CD4-positive, alpha-beta T cell (primary cell): ENCODE data around the gene DIS3L2. TPM values are rescaled to one million over a fixed set of nuclear protein-coding genes. Genes with fewer than 3 reads are reported as not detected.

Source experiments
- ATAC-seq: fragments of 200-7000 bp; cut with Tn5 transposase; one replicate; pipeline ENCODE4 v1.10.0; 2022; ENCODE audit warnings: mild to moderate bottlenecking; ENCODE audit not compliant: poor library complexity
- CTCF ChIA-PET: fragments of 350-600 bp; sonication (Branson Sonifier 250); formaldehyde crosslinking; loops from one replicate; lab custom pipeline; 2021; ENCODE audit warnings: antibody characterized with exemption, inconsistent platforms; lab: Charles Lee
- POLR2A ChIA-PET: fragments of 350-600 bp; sonication (Branson Sonifier 250); formaldehyde crosslinking; loops from one replicate; lab custom pipeline; 2021; ENCODE audit warnings: antibody characterized with exemption, inconsistent platforms; lab: Charles Lee
- DNase-seq, 14 experiments: peaks; one replicate each; pipeline ENCODE4 v3.0.0-alpha.2; 2013 to 2020; ENCODE audit warnings: mixed read lengths in 2 of 14
- H3K27ac ChIP-seq, 2 donors: one replicate each; pipeline versions ENCODE4 v1.5.1 to v1.7.0; 2013; ENCODE audit warnings: low read length in 2 of 2, low read depth in 1 of 2, mild to moderate bottlenecking in 1 of 2
- H3K27me3 ChIP-seq, 2 experiments: 1 replicate in 1 of 2; 2 replicates in 1 of 2; pipeline versions ENCODE4 v1.6.1 to v1.7.0; 2013; ENCODE audit warnings: low read length in 2 of 2, control low read depth in 1 of 2, mild to moderate bottlenecking in 1 of 2, moderate library complexity in 1 of 2; ENCODE audit not compliant: insufficient read depth in 2 of 2, control insufficient read depth in 1 of 2
- H3K36me3 ChIP-seq: one replicate; pipeline ENCODE4 v1.6.1; 2013; ENCODE audit warnings: low read length, control low read depth; ENCODE audit not compliant: insufficient read depth
- H3K4me1 ChIP-seq: one replicate; pipeline ENCODE4 v1.6.1; 2013; ENCODE audit warnings: low read length, control low read depth; ENCODE audit not compliant: insufficient read depth
- H3K4me3 ChIP-seq: one replicate; pipeline ENCODE4 v1.5.1; 2013; ENCODE audit warnings: mild to moderate bottlenecking, low read length, moderate library complexity
- H3K9me3 ChIP-seq, 2 experiments: 1 replicate in 1 of 2; 2 replicates in 1 of 2; pipeline versions ENCODE4 v1.6.1 to v1.7.0; 2013; ENCODE audit warnings: low read length in 2 of 2, mild to moderate bottlenecking in 2 of 2, control low read depth in 1 of 2, moderate library complexity in 1 of 2; ENCODE audit not compliant: control insufficient read depth in 1 of 2, insufficient read depth in 1 of 2
- H3K27ac Mint-ChIP-seq: one replicate; pipeline ENCODE4 v1.8.0; 2020; ENCODE audit warnings: mixed read lengths
- H3K27me3 Mint-ChIP-seq: one replicate; pipeline ENCODE4 v1.8.0; 2021; ENCODE audit warnings: mixed read lengths
- H3K36me3 Mint-ChIP-seq: one replicate; pipeline ENCODE4 v1.8.0; 2021; ENCODE audit warnings: low read depth, mixed read lengths
- H3K4me1 Mint-ChIP-seq: one replicate; pipeline ENCODE4 v1.8.0; 2021; ENCODE audit warnings: low read depth, mixed read lengths
- H3K4me3 Mint-ChIP-seq: one replicate; pipeline ENCODE4 v1.8.0; 2020; ENCODE audit warnings: mild to moderate bottlenecking, mixed read lengths
- H3K9me3 Mint-ChIP-seq: one replicate; pipeline ENCODE4 v1.8.0; 2020; ENCODE audit warnings: mixed read lengths
- intact Hi-C, 2 experiments: fragments of 100-400 bp; cut with DNase I in 1 of 2; cut with micrococcal nuclease in 1 of 2; formaldehyde crosslinking; loops; one replicate each; pipeline versions ENCODE4 v1.15.1 to v1.9.0; 2023 to 2025; cut with DNase I, micrococcal nuclease
- total RNA-seq, 174 experiments: library from RNA in 2 of 174; stranded (reverse) in 2 of 174; gene quantifications; one replicate each; pipeline ENCODE4 v1.2.3 and lab custom pipeline; 2021 to 2026
- TF ChIP-seq, protein P1 (sequence below): fragments of 200-600 bp; IDR thresholded peaks from one replicate; pipeline ENCODE4 v1.8.0; 2022; ENCODE audit warnings: antibody characterized with exemption, mild to moderate bottlenecking

The DIS3L2 gene
- total RNA-seq, 2 experiments from 2014 or later = 59.8 to 62.9 TPM

DNA sequence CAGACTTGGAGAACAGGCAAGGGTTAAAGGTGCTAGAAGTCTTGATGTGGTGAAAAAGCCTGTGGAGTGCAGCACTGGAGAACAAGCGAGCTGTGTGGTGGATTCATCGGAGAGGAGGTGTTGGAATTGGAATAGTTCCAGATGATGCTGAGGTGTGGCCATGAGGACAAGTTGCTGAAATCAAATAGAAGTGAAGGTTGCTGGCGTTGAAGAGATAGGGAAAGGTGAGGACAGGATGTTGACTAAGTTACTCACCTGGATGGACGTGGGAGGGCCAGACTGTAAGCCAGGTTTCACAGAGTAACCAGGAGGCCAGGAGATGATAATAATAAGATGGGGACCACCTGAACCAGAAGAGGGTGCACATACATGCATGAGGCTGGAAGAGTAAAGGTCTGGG is 173.4 kb downstream of the DIS3L2 start:
- DNase-seq (no peak), ATAC-seq (no peak)
- Mint-ChIP-seq H3K27ac (peak overlapping the region; percentile 85), H3K4me1 (peaks cover 54% of the 10 kb centered on the region), H3K27me3 (no peaks in the 10 kb centered on the region), H3K4me3 (no peak overlapping the region), H3K36me3 (peaks cover 33% of the 10 kb centered on the region), H3K9me3 (no peaks in the 10 kb centered on the region)
- H3K27ac ChIP-seq = no peak overlapping the region
- TF ChIP-seq, protein P1, sequence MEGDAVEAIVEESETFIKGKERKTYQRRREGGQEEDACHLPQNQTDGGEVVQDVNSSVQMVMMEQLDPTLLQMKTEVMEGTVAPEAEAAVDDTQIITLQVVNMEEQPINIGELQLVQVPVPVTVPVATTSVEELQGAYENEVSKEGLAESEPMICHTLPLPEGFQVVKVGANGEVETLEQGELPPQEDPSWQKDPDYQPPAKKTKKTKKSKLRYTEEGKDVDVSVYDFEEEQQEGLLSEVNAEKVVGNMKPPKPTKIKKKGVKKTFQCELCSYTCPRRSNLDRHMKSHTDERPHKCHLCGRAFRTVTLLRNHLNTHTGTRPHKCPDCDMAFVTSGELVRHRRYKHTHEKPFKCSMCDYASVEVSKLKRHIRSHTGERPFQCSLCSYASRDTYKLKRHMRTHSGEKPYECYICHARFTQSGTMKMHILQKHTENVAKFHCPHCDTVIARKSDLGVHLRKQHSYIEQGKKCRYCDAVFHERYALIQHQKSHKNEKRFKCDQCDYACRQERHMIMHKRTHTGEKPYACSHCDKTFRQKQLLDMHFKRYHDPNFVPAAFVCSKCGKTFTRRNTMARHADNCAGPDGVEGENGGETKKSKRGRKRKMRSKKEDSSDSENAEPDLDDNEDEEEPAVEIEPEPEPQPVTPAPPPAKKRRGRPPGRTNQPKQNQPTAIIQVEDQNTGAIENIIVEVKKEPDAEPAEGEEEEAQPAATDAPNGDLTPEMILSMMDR = no peak
- no peaks in the 10 kb centered on the region for H3K9me3 ChIP-seq
- ChIA-PET POLR2A (no interaction called here), CTCF (no interaction called here)
- intact Hi-C loops = loop anchor here (5.0 kb wide), 2 partner anchors 172 to 192 kb away; no protein-coding TSS in a partner anchor
- H3K27me3 ChIP-seq = no peaks in the 10 kb centered on the region
- H3K4me3 ChIP-seq = no peak overlapping the region
- peaks cover 7% of the 10 kb centered on the region for H3K4me1 ChIP-seq
- H3K36me3 ChIP-seq = peaks cover 21% of the 10 kb centered on the region

DNA sequence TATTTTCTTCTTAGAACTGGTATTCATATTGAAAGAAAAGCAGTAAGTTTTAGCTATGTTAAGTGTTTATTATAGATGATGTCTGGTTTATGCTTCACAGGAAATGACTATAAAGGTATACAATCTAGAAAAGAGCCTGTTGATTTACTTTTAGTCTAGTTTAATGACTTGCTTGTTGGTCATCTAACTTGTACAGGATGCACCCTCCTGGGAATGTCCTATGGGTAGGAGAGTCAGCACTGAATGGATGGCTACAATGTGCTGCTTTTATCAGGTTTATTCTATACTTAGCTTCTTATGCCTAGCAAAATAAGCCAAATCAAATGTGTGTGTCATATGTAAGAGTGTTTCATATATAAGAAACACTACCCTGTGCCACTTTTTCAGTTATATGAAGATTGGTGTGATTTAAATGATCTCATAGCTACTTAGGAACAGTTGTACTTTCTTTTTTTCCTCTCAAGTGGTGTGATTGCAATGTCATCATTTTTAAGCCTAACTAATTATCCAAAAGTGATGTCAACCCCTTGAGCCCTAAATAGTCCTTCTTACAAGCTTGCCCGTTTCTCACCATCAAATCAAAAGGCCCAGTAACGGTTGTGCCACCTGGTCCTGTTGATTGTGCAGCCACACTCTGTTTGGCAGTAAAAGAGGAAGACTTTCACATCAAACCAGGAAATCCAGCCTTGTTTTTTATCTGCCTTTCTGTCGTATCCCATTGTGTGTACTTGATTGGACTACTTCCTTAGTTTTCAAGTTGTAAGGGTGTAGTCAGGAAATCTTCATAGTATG is 176.0 kb downstream of the DIS3L2 start:
- no peak overlapping the region for H3K4me3 ChIP-seq
- DNase-seq = no peak
- peak overlapping the region; percentile 85 for H3K27ac Mint-ChIP-seq
- peaks cover 9% of the 10 kb centered on the region for H3K36me3 ChIP-seq
- peaks cover 12% of the 10 kb centered on the region for H3K36me3 Mint-ChIP-seq
- TF ChIP-seq, protein P1 = no peak
- no peak overlapping the region for H3K27ac ChIP-seq
- H3K27me3 ChIP-seq = no peaks in the 10 kb centered on the region
- ChIA-PET CTCF (interaction anchor here (1.0 kb wide), 1 partner anchor 9 kb away, joined by 3 read pairs; no protein-coding TSS in a partner anchor), POLR2A (interaction anchor here (1.7 kb wide), 1 partner anchor 178 kb away, joined by 4 read pairs; no protein-coding TSS in a partner anchor)
- intact Hi-C loops = loop anchor here (5.0 kb wide), 2 partner anchors 170 to 190 kb away; no protein-coding TSS in a partner anchor
- peaks cover 67% of the 10 kb centered on the region for H3K4me1 Mint-ChIP-seq
- H3K9me3 Mint-ChIP-seq = no peaks in the 10 kb centered on the region
- no peaks in the 10 kb centered on the region for H3K9me3 ChIP-seq
- H3K27me3 Mint-ChIP-seq = no peaks in the 10 kb centered on the region
- peaks cover 7% of the 10 kb centered on the region for H3K4me1 ChIP-seq
- no peak for ATAC-seq
- H3K4me3 Mint-ChIP-seq = peak overlapping the region; percentile 25

DNA sequence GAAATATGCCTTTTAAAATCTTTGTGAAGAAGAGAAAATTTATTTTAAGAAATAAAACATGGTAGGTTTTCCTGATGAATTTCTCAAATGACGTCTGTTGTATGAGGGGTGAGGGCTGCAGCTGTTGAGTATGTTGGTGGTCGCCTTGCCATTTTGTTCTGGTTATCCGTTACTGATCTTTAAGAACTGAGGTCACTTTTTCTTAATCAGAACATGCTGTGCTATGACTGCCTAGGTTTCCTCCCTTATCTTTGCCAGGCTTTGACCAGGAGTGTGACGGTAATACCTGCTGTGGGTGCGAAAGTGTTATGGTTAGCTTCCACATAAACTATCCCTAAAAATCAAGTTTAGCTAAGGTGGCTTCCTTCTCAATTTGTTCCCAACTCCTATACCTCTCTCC is 176.9 kb downstream of the DIS3L2 start:
- POLR2A ChIA-PET = interaction anchor here (0.9 to 1.7 kb wide), 2 partner anchors 177 kb away, joined by 3 to 4 read pairs; partner anchors contain the start of gene DIS3L2
- Histone ChIP-seq H3K27me3 (no peaks in the 10 kb centered on the region), H3K27ac (no peak overlapping the region)

More for the DNA sequence above, 176.9 kb downstream of the DIS3L2 start:
- CTCF ChIA-PET = no interaction called here
- no peak for ATAC-seq
- TF ChIP-seq, protein P1 = no peak
- Mint-ChIP-seq H3K27ac (peak overlapping the region; percentile 82), H3K4me1 (peaks cover 67% of the 10 kb centered on the region), H3K9me3 (no peaks in the 10 kb centered on the region), H3K4me3 (no peak overlapping the region), H3K27me3 (no peaks in the 10 kb centered on the region), H3K36me3 (peaks cover 4% of the 10 kb centered on the region)
- Histone ChIP-seq H3K4me1 (peaks cover 7% of the 10 kb centered on the region), H3K9me3 (no peaks in the 10 kb centered on the region), H3K36me3 (peaks cover under 1% of the 10 kb centered on the region), H3K4me3 (no peak overlapping the region)
- intact Hi-C loops = loop anchor here (5.0 kb wide), 2 partner anchors 169 to 189 kb away; no protein-coding TSS in a partner anchor
- DNase-seq = no peak
